IMR-90 (cell line): ENCODE results near the gene TMUB2. TPM values are rescaled to one million over a fixed set of nuclear protein-coding genes. Genes with fewer than 3 reads are reported as not detected.
A peak's percentile ranks its signal among the peaks of the same experiment; 100 is the strongest.

Source experiments
- ATAC-seq: fragments of 200-7000 bp; cut with Tn5 transposase; 2 replicates; pipeline ENCODE4 v1.9.1; 2020; ENCODE audit warnings: low read depth, mild to moderate bottlenecking, moderate library complexity
- BruUV-seq: library from RNA; stranded (reverse); fragments of 400-500 nt; replicated peaks from 2 replicates; lab custom pipeline; 2021; lab: Mats Ljungman, UMichigan
- CTCF ChIA-PET: fragments of 300-600 bp; formaldehyde crosslinking; extraction: SDS; loops from one replicate; lab custom pipeline; 2021; ENCODE audit warnings: antibody characterized with exemption; lab: Yijun Ruan, JAX
- POLR2A ChIA-PET: fragments of 300-600 bp; sonication (Branson Sonifier 250); formaldehyde crosslinking; loops from one replicate; lab custom pipeline; 2022; ENCODE audit warnings: antibody characterized with exemption; ENCODE audit not compliant: unreplicated experiment; lab: Charles Lee
- DNase-seq: peaks from one replicate; pipeline ENCODE4 v3.0.0; 2013
- H2AFZ ChIP-seq: replicated peaks from 2 replicates; pipeline ENCODE3; 2013; ENCODE audit warnings: low read length, mild to moderate bottlenecking; ENCODE audit not compliant: poor library complexity
- H2AK5ac ChIP-seq: 2 replicates; pipeline ENCODE4 v1.6.1; 2013; ENCODE audit warnings: low read depth, low read length, inconsistent platforms
- H2AK9ac ChIP-seq: replicated peaks from 2 replicates; pipeline ENCODE3; 2013; ENCODE audit warnings: mild to moderate bottlenecking, low read depth, low read length, moderate library complexity; ENCODE audit not compliant: poor library complexity
- H2BK120ac ChIP-seq: 2 replicates; pipeline ENCODE4 v1.6.1; 2013; ENCODE audit warnings: low read depth, low read length, inconsistent platforms
- H2BK15ac ChIP-seq: 3 replicates; pipeline ENCODE4 v1.6.1; 2013; ENCODE audit warnings: low read depth, low read length, inconsistent platforms
- H2BK20ac ChIP-seq: 2 replicates; pipeline ENCODE4 v1.6.1; 2013; ENCODE audit warnings: low read depth, mild to moderate bottlenecking, inconsistent platforms, low read length, moderate library complexity
- H2BK5ac ChIP-seq: 2 replicates; pipeline ENCODE4 v1.6.1; 2013; ENCODE audit warnings: mild to moderate bottlenecking, low read depth, low read length, inconsistent platforms; ENCODE audit not compliant: poor library complexity, severe bottlenecking
- H3K14ac ChIP-seq: replicated peaks from 2 replicates; pipeline ENCODE4 v1.6.1; 2013; ENCODE audit warnings: low read depth, low read length, inconsistent platforms
- H3K18ac ChIP-seq: 2 replicates; pipeline ENCODE4 v1.6.1; 2013; ENCODE audit warnings: low read depth, low read length, control low read depth
- H3K23ac ChIP-seq: 2 replicates; pipeline ENCODE4 v1.6.1; 2013; ENCODE audit warnings: low read depth, low read length, inconsistent platforms
- H3K27ac ChIP-seq: 2 replicates; pipeline ENCODE4 v1.5.1; 2013; ENCODE audit warnings: mild to moderate bottlenecking, control low read depth, low read length; ENCODE audit not compliant: insufficient read depth
- H3K27me3 ChIP-seq: 2 replicates; pipeline ENCODE4 v1.6.1; 2013; ENCODE audit warnings: low read length; ENCODE audit not compliant: control insufficient read depth, insufficient read depth
- H3K36me3 ChIP-seq: 2 replicates; pipeline ENCODE4 v1.6.1; 2013; ENCODE audit warnings: low read length, mixed read lengths; ENCODE audit not compliant: control insufficient read depth, insufficient read depth
- H3K4ac ChIP-seq: 2 replicates; pipeline ENCODE4 v1.6.1; 2013; ENCODE audit warnings: low read depth, low read length, inconsistent platforms
- H3K4me1 ChIP-seq: 2 replicates; pipeline ENCODE4 v1.6.1; 2013; ENCODE audit warnings: low read length, mixed read lengths; ENCODE audit not compliant: control insufficient read depth, insufficient read depth
- H3K4me2 ChIP-seq: 2 replicates; pipeline ENCODE4 v1.6.1; 2013; ENCODE audit warnings: low read depth, mild to moderate bottlenecking, control low read depth, low read length, moderate library complexity
- H3K4me3 ChIP-seq: 2 replicates; pipeline ENCODE4 v1.5.1; 2013; ENCODE audit warnings: low read depth, mild to moderate bottlenecking, control low read depth, low read length, moderate library complexity; ENCODE audit not compliant: insufficient read depth
- H3K56ac ChIP-seq: 2 replicates; pipeline ENCODE4 v1.6.1; 2013; ENCODE audit warnings: low read length, inconsistent platforms; ENCODE audit not compliant: insufficient read depth; ENCODE audit errors: extremely low read depth
- H3K79me1 ChIP-seq, 2 experiments: 2 replicates each; pipeline ENCODE4 v1.6.1; 2013; ENCODE audit warnings: low read length in 2 of 2, inconsistent platforms in 1 of 2, low read depth in 1 of 2
- H3K9ac ChIP-seq: 2 replicates; pipeline ENCODE4 v1.6.1; 2013; ENCODE audit warnings: low read depth, low read length, control low read depth
- H3K9me1 ChIP-seq: 2 replicates; pipeline ENCODE4 v1.6.1; 2013; ENCODE audit warnings: low read length, inconsistent platforms; ENCODE audit not compliant: insufficient read depth
- H3K9me3 ChIP-seq: 2 replicates; pipeline ENCODE4 v1.6.1; 2013; ENCODE audit warnings: low read length; ENCODE audit not compliant: control insufficient read depth, insufficient read depth
- H4K20me1 ChIP-seq: 2 replicates; pipeline ENCODE4 v1.6.1; 2013; ENCODE audit warnings: low read length, inconsistent platforms; ENCODE audit not compliant: insufficient read depth
- H4K5ac ChIP-seq: 2 replicates; pipeline ENCODE4 v1.6.1; 2013; ENCODE audit warnings: mild to moderate bottlenecking, low read depth, low read length, control low read depth
- H4K8ac ChIP-seq, 2 experiments: 2 replicates each; pipeline ENCODE4 v1.6.1; 2013; ENCODE audit warnings: low read depth in 2 of 2, low read length in 2 of 2, control low read depth in 1 of 2, inconsistent platforms in 1 of 2
- H4K91ac ChIP-seq: 2 replicates; pipeline ENCODE4 v1.6.1; 2013; ENCODE audit warnings: low read depth, low read length, inconsistent platforms; ENCODE audit not compliant: insufficient read depth
- BHLHE40 ChIP-seq: fragments of 150-350 bp; IDR thresholded peaks from 2 replicates; pipeline ENCODE4 v1.6.1; 2016; ENCODE audit warnings: mild to moderate bottlenecking, low read depth, low read length
- CEBPB ChIP-seq: IDR thresholded peaks from 2 replicates; pipeline ENCODE4 v1.6.1; 2012; ENCODE audit warnings: low read depth, low read length, improper control_type of control experiment
- POLR2A ChIP-seq: IDR thresholded peaks from 2 replicates; pipeline ENCODE4 v1.6.1; 2012; ENCODE audit warnings: mild to moderate bottlenecking, low read depth, low read length
- RAD21 ChIP-seq: IDR thresholded peaks from 2 replicates; pipeline ENCODE4 v1.6.1; 2012; ENCODE audit warnings: low read length, improper control_type of control experiment
- WGBS, 2 experiments: methylation state at CpG; one replicate each; pipeline versions ENCODE4 v1.1.5 to v1.1.7; 2013; ENCODE audit warnings: missing lambda C conversion rate in 2 of 2; ENCODE audit not compliant: insufficient read length in 1 of 2; ENCODE audit errors: extremely low coverage in 2 of 2; 5-methylcytosine and 5-hydroxymethylcytosine counted together
- dilution Hi-C: fragments of 300-500 bp; cut with HindIII; formaldehyde crosslinking; loops from one replicate; pipeline ENCODE4 v1.14.3; 2018; ENCODE audit warnings: low sequenced_read_pairs; ENCODE audit not compliant: unreplicated experiment
- in situ Hi-C: fragments of 300-500 bp; cut with MboI; formaldehyde crosslinking; loops from 3 replicates; pipeline ENCODE4 v1.14.3; 2019; ENCODE audit warnings: low sequenced_read_pairs, inconsistent platforms, mixed read lengths
- intact Hi-C: fragments of 100-400 bp; cut with micrococcal nuclease; formaldehyde crosslinking; loops from 2 replicates; pipeline ENCODE4 v1.10.0; 2022
- polyA plus RNA-seq, 3 experiments: library from polyadenylated mRNA; depleted of rRNA; stranded (reverse); fragments of >200 nt; gene quantifications; 2 replicates each; pipeline ENCODE4 v1.2.3, GENCODE V29; 2012; ENCODE audit warnings: low replicate concordance in 1 of 3
- total RNA-seq: library from RNA; depleted of rRNA; stranded (reverse); fragments of >200 nt; gene quantifications from 2 replicates; pipeline ENCODE4 v1.2.3, GENCODE V29; 2012

The TMUB2 gene
- total and polyA plus RNA-seq, 2 of the 4 experiments (the other 2 are of a cell fraction): 16.5 to 42.5 TPM

- peak; percentile 75 for ATAC-seq
- POLR2A ChIA-PET: interaction anchor here (0.5 to 1.0 kb wide), 3 partner anchors 11 to 19 kb away, joined by 3 to 4 read pairs (median 4); no protein-coding TSS in a partner anchor
- peak; percentile 46 for DNase-seq
- H3K4ac ChIP-seq: peak overlapping the region; percentile 99
- TSS peak; percentile 57 for BruUV-seq
- dilution Hi-C loops: no loop called here
- peak; percentile 51; the same call in 1 of the 2 replicates for TF ChIP-seq CEBPB
- no peak for TF ChIP-seq RAD21
- peak; percentile 60 for TF ChIP-seq POLR2A
- TF ChIP-seq BHLHE40: 0 out of 2 replicates have a peak, but pooled peaks have one; percentile 6
- H4K20me1 ChIP-seq: peaks cover 7% of the 10 kb centered on the region
- H3K79me1 ChIP-seq: peaks cover 30 to 67% of the 10 kb centered on the region in 2 experiments
- peak overlapping the region; percentile 91 for H2AFZ ChIP-seq
- 0 out of 2 replicates have a peak, but pooled peaks cover 4% of the 10 kb centered on the region for H3K9me1 ChIP-seq
- peak overlapping the region; percentile 91 for H3K4me2 ChIP-seq
- peak overlapping the region; percentile 100 for H3K14ac ChIP-seq
- peak overlapping the region; percentile 100 for H4K91ac ChIP-seq
- peaks cover 27% of the 10 kb centered on the region for H3K36me3 ChIP-seq
- peak overlapping the region; percentile 97 for H2BK20ac ChIP-seq
- WGBS, 2 experiments: 0% methylated on average over 10 of the region's 32 CpGs; no CpG with 5 or more reads in 1 of the 2 experiments
- H3K56ac ChIP-seq: peak overlapping the region; percentile 100
- H3K9ac ChIP-seq: peak overlapping the region; percentile 98
- peak overlapping the region; percentile 98; the same call in 2 of the 3 replicates for H2BK15ac ChIP-seq
- H3K18ac ChIP-seq: peak overlapping the region; percentile 98
- H2BK5ac ChIP-seq: peak overlapping the region; percentile 97
- peak overlapping the region; percentile 99 for H3K23ac ChIP-seq
- no peaks in the 10 kb centered on the region for H3K27me3 ChIP-seq
- peak overlapping the region; percentile 99 for H2BK120ac ChIP-seq
- CTCF ChIA-PET: no interaction called here
- H3K27ac ChIP-seq: peak overlapping the region; percentile 96
- intact Hi-C loops: no loop called here
- H2AK9ac ChIP-seq: peak overlapping the region; percentile 97
- H3K9me3 ChIP-seq: no peaks in the 10 kb centered on the region
- H4K8ac ChIP-seq: peak overlapping the region; percentile 97 to 100
- in situ Hi-C loops: no loop called here
- H4K5ac ChIP-seq: peak overlapping the region; percentile 98
- H3K4me1 ChIP-seq: peaks cover 2% of the 10 kb centered on the region; the same call in 1 of the 2 replicates
- H3K4me3 ChIP-seq: peak overlapping the region; percentile 67
- H2AK5ac ChIP-seq: peak overlapping the region; percentile 89
Observed at GRCh38 chr17:44187131-44187899, 543 bp downstream of the TMUB2 start.
